Neural crest cell (in vitro differentiated cells): ENCODE data around the gene TSPAN18. TPM values are rescaled to one million over a fixed set of nuclear protein-coding genes. Genes with fewer than 3 reads are reported as not detected.

ENCODE experiments used
- DNase-seq: peaks from one replicate; pipeline ENCODE4 v3.0.0; 2021; ENCODE audit warnings: low read depth, mixed read lengths, low spot score
- H3K27ac Mint-ChIP-seq: one replicate; pipeline ENCODE4 v1.8.0; 2021; ENCODE audit warnings: mild to moderate bottlenecking, mixed read lengths; ENCODE audit not compliant: unreplicated experiment
- H3K27me3 Mint-ChIP-seq: 2 replicates; pipeline ENCODE4 v1.8.0; 2021; ENCODE audit warnings: low read depth, mild to moderate bottlenecking, mixed read lengths
- H3K36me3 Mint-ChIP-seq: 2 replicates; pipeline ENCODE4 v1.8.0; 2021; ENCODE audit warnings: low read depth, mild to moderate bottlenecking, mixed read lengths
- H3K4me1 Mint-ChIP-seq: 2 replicates; pipeline ENCODE4 v1.8.0; 2021; ENCODE audit warnings: mixed read lengths
- H3K4me3 Mint-ChIP-seq: one replicate; pipeline ENCODE4 v1.8.0; 2021; ENCODE audit warnings: mild to moderate bottlenecking, mixed read lengths
- H3K9me3 Mint-ChIP-seq: 2 replicates; pipeline ENCODE4 v1.8.0; 2021; ENCODE audit warnings: mixed read lengths
- CTCF ChIP-seq: fragments of 200-600 bp; sonication (generic); conservative IDR thresholded peaks from 2 replicates; pipeline ENCODE4 v1.5.0; 2021; ENCODE audit warnings: antibody characterized with exemption, mild to moderate bottlenecking
- total RNA-seq: library from RNA; stranded (reverse); gene quantifications from 2 replicates; pipeline ENCODE4 v1.2.1, GENCODE V29; 2021

TSPAN18 gene
- total RNA-seq, 1 donor from 2014 or later, result 125 TPM

GRCh38 chr11:44938066-44938691, 211.4 kb downstream of the TSPAN18 start:
- Mint-ChIP-seq H3K9me3 (no peaks in the 10 kb centered on the region), H3K4me3 (no peak overlapping the region), H3K27me3 (peaks cover 6% of the 10 kb centered on the region), H3K36me3 (peaks cover 4% of the 10 kb centered on the region), H3K27ac (no peak overlapping the region), H3K4me1 (peaks cover 22% of the 10 kb centered on the region)
- DNase-seq, result no peak
- no peak for TF ChIP-seq CTCF

GRCh38 chr11:44939673-44940395, 213.1 kb downstream of the TSPAN18 start:
- Mint-ChIP-seq H3K4me1 (peaks cover 38% of the 10 kb centered on the region), H3K9me3 (no peaks in the 10 kb centered on the region), H3K27me3 (peaks cover 3% of the 10 kb centered on the region), H3K36me3 (peaks cover 6% of the 10 kb centered on the region), H3K27ac (peak overlapping the region; percentile 29), H3K4me3 (peak overlapping the region; percentile 68)
- no peak for TF ChIP-seq CTCF
- peak; percentile 26 for DNase-seq

GRCh38 chr11:44940404-44940803, 213.6 kb downstream of the TSPAN18 start:
- Mint-ChIP-seq H3K4me3 (peak overlapping the region; percentile 68), H3K27me3 (peaks cover 3% of the 10 kb centered on the region), H3K36me3 (peaks cover 6% of the 10 kb centered on the region), H3K4me1 (peaks cover 44% of the 10 kb centered on the region), H3K9me3 (no peaks in the 10 kb centered on the region), H3K27ac (peak overlapping the region; percentile 29)
- TF ChIP-seq CTCF, result no peak
- no peak for DNase-seq

GRCh38 chr11:44940835-44941234, 214.1 kb downstream of the TSPAN18 start:
- H3K36me3 Mint-ChIP-seq, result peaks cover 6% of the 10 kb centered on the region
- H3K9me3 Mint-ChIP-seq, result no peaks in the 10 kb centered on the region
- H3K27ac Mint-ChIP-seq, result no peak overlapping the region
- no peak overlapping the region for H3K4me3 Mint-ChIP-seq
- H3K4me1 Mint-ChIP-seq, result peaks cover 48% of the 10 kb centered on the region
- no peak for TF ChIP-seq CTCF
- DNase-seq, result no peak
- peaks cover 3% of the 10 kb centered on the region for H3K27me3 Mint-ChIP-seq

- Mint-ChIP-seq H3K9me3 (no peaks in the 10 kb centered on the region), H3K27ac (peak overlapping the region; percentile 51), H3K27me3 (peaks cover under 1% of the 10 kb centered on the region), H3K4me3 (peak overlapping the region; percentile 14), H3K36me3 (peaks cover 8% of the 10 kb centered on the region), H3K4me1 (peaks cover 50% of the 10 kb centered on the region)
- no peak for TF ChIP-seq CTCF
- DNase-seq, result no peak
These were observed 214.7 kb downstream of the TSPAN18 start for GRCh38 chr11:44941259-44942021.
